ENCODE results near the gene SMIM28. TPM values are rescaled to one million over a fixed set of nuclear protein-coding genes. Genes with fewer than 3 reads are reported as not detected.

SMIM28 gene
- total RNA-seq, result not detected

GRCh38 chr6:138377844-138378243 is at the start of gene SMIM28:
SMIM28 (plus strand) TSS chr6:138377905; CDS start chr6:138378073, 168 bp downstream.
- Histone ChIP-seq H3K27me3 (no peaks in the 10 kb centered on the region), H3K4me3 (no peak within 1 kb of the TSS), H3K4me1 (no peaks in the 10 kb centered on the region), H3K36me3 (no peaks in the 10 kb centered on the region), H3K27ac (no peak within 1 kb of the TSS), H3K9me3 (no peaks in the 10 kb centered on the region)
- no peak for TF ChIP-seq POLR2A (IDR thresholded peaks at IDR 0.05)
- no peak for TF ChIP-seq CTCF (IDR thresholded peaks at IDR 0.05)
- no peak for DNase-seq

GRCh38 chr6:138328210-138328609 is 49.5 kb upstream of the SMIM28 start:
- no peak for TF ChIP-seq POLR2A (IDR thresholded peaks at IDR 0.05)
- TF ChIP-seq CTCF (IDR thresholded peaks at IDR 0.05), result no peak
- Histone ChIP-seq H3K4me3 (no peak overlapping the region), H3K27me3 (no peaks in the 10 kb centered on the region), H3K27ac (no peak overlapping the region), H3K4me1 (no peaks in the 10 kb centered on the region), H3K9me3 (no peaks in the 10 kb centered on the region), H3K36me3 (no peaks in the 10 kb centered on the region)
- no peak for DNase-seq

GRCh38 chr6:138330763-138331162 is 46.9 kb upstream of the SMIM28 start:
- H3K27ac ChIP-seq, result no peak overlapping the region
- H3K27me3 ChIP-seq, result no peaks in the 10 kb centered on the region
- no peaks in the 10 kb centered on the region for H3K9me3 ChIP-seq
- no peaks in the 10 kb centered on the region for H3K4me1 ChIP-seq
- peaks cover 0 to 6% (median 0%) of the 10 kb centered on the region in 3 donors for H3K36me3 ChIP-seq
- H3K4me3 ChIP-seq, result no peak overlapping the region
- DNase-seq, result no peak
- TF ChIP-seq CTCF (IDR thresholded peaks at IDR 0.05), result no peak
- no peak for TF ChIP-seq POLR2A (IDR thresholded peaks at IDR 0.05)

GRCh38 chr6:138331444-138331843 is 46.3 kb upstream of the SMIM28 start:
- no peak overlapping the region for H3K27ac ChIP-seq
- H3K4me3 ChIP-seq, result no peak overlapping the region
- no peak for TF ChIP-seq CTCF (IDR thresholded peaks at IDR 0.05)
- TF ChIP-seq POLR2A (IDR thresholded peaks at IDR 0.05), result no peak
- H3K9me3 ChIP-seq, result no peaks in the 10 kb centered on the region
- peaks cover 0 to 6% (median 0%) of the 10 kb centered on the region in 3 donors for H3K36me3 ChIP-seq
- no peak for DNase-seq
- H3K27me3 ChIP-seq, result no peaks in the 10 kb centered on the region
- no peaks in the 10 kb centered on the region for H3K4me1 ChIP-seq

GRCh38 chr6:138331984-138332383 is 45.7 kb upstream of the SMIM28 start:
- Histone ChIP-seq H3K36me3 (peaks cover 0 to 6% (median 0%) of the 10 kb centered on the region in 3 donors), H3K27ac (no peak overlapping the region), H3K4me1 (no peaks in the 10 kb centered on the region), H3K9me3 (no peaks in the 10 kb centered on the region), H3K4me3 (no peak overlapping the region), H3K27me3 (no peaks in the 10 kb centered on the region)
- DNase-seq, result no peak
- TF ChIP-seq POLR2A (IDR thresholded peaks at IDR 0.05) (no peak), CTCF (IDR thresholded peaks at IDR 0.05) (no peak)

GRCh38 chr6:138334000-138334399 is 43.7 kb upstream of the SMIM28 start:
- Histone ChIP-seq H3K9me3 (no peaks in the 10 kb centered on the region), H3K4me1 (no peaks in the 10 kb centered on the region), H3K27me3 (no peaks in the 10 kb centered on the region), H3K36me3 (peaks cover 0 to 6% (median 0%) of the 10 kb centered on the region in 3 donors), H3K4me3 (no peak overlapping the region), H3K27ac (no peak overlapping the region)
- no peak for DNase-seq
- TF ChIP-seq POLR2A (IDR thresholded peaks at IDR 0.05) (no peak), CTCF (IDR thresholded peaks at IDR 0.05) (no peak)

Measured in Peyer's patch (tissue), 4 donors.